NCI-H146 (cell line): ENCODE measurements around the gene OR2L8.

ENCODE experiments used
- DNase-seq: peaks from one replicate; lab custom pipeline; 2025; lab: John Stamatoyannopoulos, UW

Gene OR2L8

GRCh38 chr1:247948558-247948957, at the start of gene OR2L8:
OR2L8 (plus strand) TSS chr1:247948858; CDS start chr1:247948858, 0 bp downstream.
- DNase-seq = no peak

- DNase-seq = no peak
Measured at GRCh38 chr1:247904122-247904521, 44.5 kb upstream of the OR2L8 start.

GRCh38 chr1:247905181-247905580, 43.5 kb upstream of the OR2L8 start:
- no peak for DNase-seq

GRCh38 chr1:247905910-247906503, 42.7 kb upstream of the OR2L8 start:
- DNase-seq = no peak

- no peak for DNase-seq
Measured at GRCh38 chr1:247906504-247907047, 42.1 kb upstream of the OR2L8 start.

- DNase-seq = no peak
Measured at GRCh38 chr1:247908766-247909165, 39.9 kb upstream of the OR2L8 start.

GRCh38 chr1:247913786-247914185, 34.9 kb upstream of the OR2L8 start:
- no peak for DNase-seq

GRCh38 chr1:247914941-247915662, 33.6 kb upstream of the OR2L8 start:
- no peak for DNase-seq

GRCh38 chr1:247919952-247920351, 28.7 kb upstream of the OR2L8 start, which contains the start of gene OR2T8:
OR2T8 (plus strand) TSS chr1:247920252; CDS start chr1:247921018, 766 bp downstream.
- no peak for DNase-seq

GRCh38 chr1:247923941-247924340, 24.7 kb upstream of the OR2L8 start:
- no peak for DNase-seq

- DNase-seq = no peak
Measured at GRCh38 chr1:247924868-247925267, 23.8 kb upstream of the OR2L8 start, which contains the start of gene OR2AJ1. OR2AJ1 (plus strand) TSS chr1:247924889; CDS start chr1:247933769, 8,880 bp downstream.

- no peak for DNase-seq
Measured at GRCh38 chr1:247933989-247934388, 14.7 kb upstream of the OR2L8 start.

- no peak for DNase-seq
Measured at GRCh38 chr1:247935781-247936180, 12.9 kb upstream of the OR2L8 start.

GRCh38 chr1:247936415-247936814, 12.2 kb upstream of the OR2L8 start:
- DNase-seq = no peak

GRCh38 chr1:247936965-247937734, 11.5 kb upstream of the OR2L8 start:
- DNase-seq = peak; percentile 44

- no peak for DNase-seq
Measured at GRCh38 chr1:247942624-247943023, 6.0 kb upstream of the OR2L8 start.

GRCh38 chr1:247953408-247953807, 4.8 kb downstream of the OR2L8 start:
- no peak for DNase-seq

GRCh38 chr1:247961791-247962190, 13.1 kb downstream of the OR2L8 start:
- DNase-seq = no peak

- no peak for DNase-seq
Measured at GRCh38 chr1:247962911-247963588, 14.4 kb downstream of the OR2L8 start.

- DNase-seq = no peak
Measured at GRCh38 chr1:247964933-247965332, 16.3 kb downstream of the OR2L8 start, which contains the start of gene OR2AK2. OR2AK2 (plus strand) TSS chr1:247965233; CDS start chr1:247965377, 144 bp downstream.

- no peak for DNase-seq
Measured at GRCh38 chr1:247966532-247967204, 18.0 kb downstream of the OR2L8 start.
